ENCODE data around the gene FRS3.

DNA sequence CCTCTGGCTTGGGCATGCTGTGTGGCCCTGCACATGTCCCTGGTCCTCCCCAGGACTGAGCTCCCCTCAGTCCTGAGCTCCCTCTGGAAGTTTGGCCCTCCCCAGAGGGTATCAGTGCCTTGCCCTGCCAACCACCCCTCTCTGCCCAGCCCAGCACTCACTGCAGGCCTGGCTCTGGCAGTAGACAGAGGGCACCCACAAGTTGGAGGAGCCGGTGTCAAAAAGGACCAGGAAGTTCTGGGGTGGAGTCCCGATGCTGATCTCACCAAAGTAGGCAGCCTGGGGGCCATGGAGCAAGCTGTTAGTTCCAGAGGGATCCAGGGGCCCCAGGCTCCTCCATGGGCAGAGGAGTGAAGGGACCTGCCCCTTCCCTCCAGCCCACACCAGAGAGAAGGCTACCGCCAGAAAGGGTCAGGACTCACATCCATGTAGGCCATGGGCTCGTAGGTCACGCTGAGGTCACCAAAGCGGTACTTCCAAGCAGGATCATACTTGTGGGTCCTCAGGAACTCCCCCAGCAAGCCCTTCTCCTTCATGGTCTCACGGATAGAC lies 35.4 kb downstream of the FRS3 start:
- TF ChIP-seq, protein P1, sequence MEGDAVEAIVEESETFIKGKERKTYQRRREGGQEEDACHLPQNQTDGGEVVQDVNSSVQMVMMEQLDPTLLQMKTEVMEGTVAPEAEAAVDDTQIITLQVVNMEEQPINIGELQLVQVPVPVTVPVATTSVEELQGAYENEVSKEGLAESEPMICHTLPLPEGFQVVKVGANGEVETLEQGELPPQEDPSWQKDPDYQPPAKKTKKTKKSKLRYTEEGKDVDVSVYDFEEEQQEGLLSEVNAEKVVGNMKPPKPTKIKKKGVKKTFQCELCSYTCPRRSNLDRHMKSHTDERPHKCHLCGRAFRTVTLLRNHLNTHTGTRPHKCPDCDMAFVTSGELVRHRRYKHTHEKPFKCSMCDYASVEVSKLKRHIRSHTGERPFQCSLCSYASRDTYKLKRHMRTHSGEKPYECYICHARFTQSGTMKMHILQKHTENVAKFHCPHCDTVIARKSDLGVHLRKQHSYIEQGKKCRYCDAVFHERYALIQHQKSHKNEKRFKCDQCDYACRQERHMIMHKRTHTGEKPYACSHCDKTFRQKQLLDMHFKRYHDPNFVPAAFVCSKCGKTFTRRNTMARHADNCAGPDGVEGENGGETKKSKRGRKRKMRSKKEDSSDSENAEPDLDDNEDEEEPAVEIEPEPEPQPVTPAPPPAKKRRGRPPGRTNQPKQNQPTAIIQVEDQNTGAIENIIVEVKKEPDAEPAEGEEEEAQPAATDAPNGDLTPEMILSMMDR (IDR thresholded peaks at IDR 0.05; ENCODE audit: poor library complexity), result no peak
- no peak for TF ChIP-seq EZH2 (IDR thresholded peaks at IDR 0.05; ENCODE audit: borderline replicate concordance)
- no peak for TF ChIP-seq EZH2phosphoT487 (IDR thresholded peaks at IDR 0.05; ENCODE audit: low read depth, severe bottlenecking, unreplicated experiment)

Measured in hepatocyte (in vitro differentiated cells).